Vagina (tissue), 2 donors: ENCODE measurements around the gene L3MBTL4. TPM values are rescaled to one million over a fixed set of nuclear protein-coding genes. Genes with fewer than 3 reads are reported as not detected.

Experiments used
- DNase-seq, 2 donors: peaks; one replicate each; pipeline ENCODE4 v3.0.0-alpha.2; 2017; ENCODE audit errors: extremely low spot score in 2 of 2
- H3K27ac ChIP-seq: fragments of 200-600 bp; sonication (generic); one replicate; pipeline ENCODE4 v1.5.1; 2019
- H3K27me3 ChIP-seq: fragments of 200-600 bp; sonication (generic); one replicate; pipeline ENCODE4 v1.5.1; 2019
- H3K36me3 ChIP-seq, 2 donors: fragments of 200-600 bp; sonication (generic); one replicate each; pipeline ENCODE4 v1.5.1; 2017 to 2019
- H3K4me1 ChIP-seq: fragments of 200-600 bp; sonication (generic); one replicate; pipeline ENCODE4 v1.5.1; 2019
- H3K4me3 ChIP-seq, 2 donors: fragments of 200-600 bp; sonication (generic); 1 replicate in 1 of 2; 2 replicates in 1 of 2; pipeline ENCODE4 v1.5.1; 2016 to 2019
- H3K9me3 ChIP-seq: fragments of 200-600 bp; sonication (generic); one replicate; pipeline ENCODE4 v1.5.1; 2019
- CTCF ChIP-seq, 3 experiments: fragments of 450-650 bp in 2 of 3; fragments of 200-600 bp in 1 of 3; sonication (generic) in 1 of 3; IDR thresholded peaks; one replicate each; pipeline ENCODE4 v1.5.1; 2017 to 2019; ENCODE audit warnings: antibody characterized with exemption in 3 of 3, mild to moderate bottlenecking in 2 of 3, moderate library complexity in 2 of 3
- POLR2A ChIP-seq, 2 donors: fragments of 450-650 bp; IDR thresholded peaks; one replicate each; pipeline ENCODE4 v1.6.1; 2017; ENCODE audit warnings: antibody characterized with exemption in 2 of 2, mild to moderate bottlenecking in 2 of 2, moderate library complexity in 2 of 2
- POLR2AphosphoS5 ChIP-seq, 2 donors: sonication (generic); formaldehyde crosslinking; IDR thresholded peaks; one replicate each; pipeline ENCODE4 v1.9.0; 2017; ENCODE audit warnings: antibody characterized with exemption in 2 of 2, mild to moderate bottlenecking in 2 of 2, low read depth in 1 of 2; ENCODE audit not compliant: insufficient read depth in 1 of 2
- intact Hi-C: fragments of 100-400 bp; cut with DNase I; formaldehyde crosslinking; loops from one replicate; pipeline ENCODE4 v1.15.1; 2023
- total RNA-seq: library from RNA; depleted of rRNA; stranded (reverse); fragments of >200 nt; gene quantifications from one replicate; pipeline ENCODE4 v1.2.3, GENCODE V29; 2016

The L3MBTL4 gene
- total RNA-seq, 1 donor from 2014 or later: 9.6 TPM

- Histone ChIP-seq H3K4me3 (no peak overlapping the region), H3K9me3 (no peaks in the 10 kb centered on the region), H3K27ac (no peak overlapping the region), H3K4me1 (no peaks in the 10 kb centered on the region), H3K27me3 (no peaks in the 10 kb centered on the region), H3K36me3 (no peaks in the 10 kb centered on the region)
- DNase-seq: no peak
- intact Hi-C loops: no loop called here
- TF ChIP-seq POLR2A (IDR thresholded peaks at IDR 0.05) (no peak), POLR2AphosphoS5 (IDR thresholded peaks at IDR 0.05; ENCODE audit: insufficient read depth in 1 of 2, low read depth in 1 of 2) (no peak), CTCF (IDR thresholded peaks at IDR 0.05) (no peak)
These were observed 47.9 kb downstream of the L3MBTL4 start for GRCh38 chr18:6366776-6367175.

DNA sequence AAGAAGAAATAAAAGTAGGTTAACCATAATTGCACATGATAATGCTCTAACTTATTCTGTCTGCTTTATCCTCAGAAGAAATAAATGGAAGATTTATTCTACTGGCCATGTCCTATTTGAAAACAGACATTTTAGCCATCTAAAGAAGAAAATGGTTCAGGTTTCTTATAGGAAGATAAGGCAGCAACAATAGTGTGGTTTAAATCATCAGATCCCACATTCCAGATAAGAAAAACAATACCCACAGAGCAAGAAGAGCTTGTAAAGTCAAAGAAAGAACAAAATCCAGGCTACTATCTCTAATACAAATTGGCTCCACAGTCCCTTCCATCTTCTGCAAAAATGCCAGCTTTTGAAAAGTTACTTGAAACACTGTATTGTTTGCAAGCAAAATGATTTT is 49.3 kb downstream of the L3MBTL4 start:
- no peaks in the 10 kb centered on the region for H3K4me1 ChIP-seq
- intact Hi-C loops: no loop called here

GRCh38 chr18:6363216-6363615 is 51.5 kb downstream of the L3MBTL4 start:
- Histone ChIP-seq H3K4me3 (no peak overlapping the region), H3K36me3 (no peaks in the 10 kb centered on the region), H3K4me1 (no peaks in the 10 kb centered on the region), H3K9me3 (no peaks in the 10 kb centered on the region), H3K27me3 (no peaks in the 10 kb centered on the region), H3K27ac (no peak overlapping the region)
- DNase-seq: no peak
- intact Hi-C loops: no loop called here
- no peak for TF ChIP-seq CTCF (IDR thresholded peaks at IDR 0.05)
- TF ChIP-seq POLR2AphosphoS5 (IDR thresholded peaks at IDR 0.05; ENCODE audit: insufficient read depth in 1 of 2, low read depth in 1 of 2): no peak

More for the DNA sequence above, 49.3 kb downstream of the L3MBTL4 start:
- no peaks in the 10 kb centered on the region for H3K27me3 ChIP-seq
- H3K36me3 ChIP-seq: no peaks in the 10 kb centered on the region
- no peaks in the 10 kb centered on the region for H3K9me3 ChIP-seq
- DNase-seq: no peak
- H3K27ac ChIP-seq: no peak overlapping the region
- H3K4me3 ChIP-seq: no peak overlapping the region
- TF ChIP-seq POLR2AphosphoS5 (IDR thresholded peaks at IDR 0.05; ENCODE audit: insufficient read depth in 1 of 2, low read depth in 1 of 2) (no peak), CTCF (IDR thresholded peaks at IDR 0.05) (no peak), POLR2A (IDR thresholded peaks at IDR 0.05) (no peak)

GRCh38 chr18:6362559-6363129 is 52.1 kb downstream of the L3MBTL4 start:
- Histone ChIP-seq H3K36me3 (no peaks in the 10 kb centered on the region), H3K4me1 (no peaks in the 10 kb centered on the region), H3K4me3 (no peak overlapping the region), H3K27me3 (no peaks in the 10 kb centered on the region), H3K27ac (no peak overlapping the region), H3K9me3 (no peaks in the 10 kb centered on the region)
- intact Hi-C loops: no loop called here
- TF ChIP-seq CTCF (IDR thresholded peaks at IDR 0.05): no peak
- TF ChIP-seq POLR2AphosphoS5 (IDR thresholded peaks at IDR 0.05; ENCODE audit: insufficient read depth in 1 of 2, low read depth in 1 of 2): no peak
- TF ChIP-seq POLR2A (IDR thresholded peaks at IDR 0.05): no peak
- no peak for DNase-seq

- no peak overlapping the region for H3K4me3 ChIP-seq
- H3K9me3 ChIP-seq: no peaks in the 10 kb centered on the region
- H3K27ac ChIP-seq: no peak overlapping the region
- TF ChIP-seq CTCF (IDR thresholded peaks at IDR 0.05) (no peak), POLR2A (IDR thresholded peaks at IDR 0.05) (no peak), POLR2AphosphoS5 (IDR thresholded peaks at IDR 0.05; ENCODE audit: insufficient read depth in 1 of 2, low read depth in 1 of 2) (no peak)
- no peak for DNase-seq
- no peaks in the 10 kb centered on the region for H3K27me3 ChIP-seq
- H3K4me1 ChIP-seq: no peaks in the 10 kb centered on the region
- intact Hi-C loops: no loop called here
- H3K36me3 ChIP-seq: no peaks in the 10 kb centered on the region
These were observed 57.0 kb downstream of the L3MBTL4 start for GRCh38 chr18:6357668-6358067.
